Measurements from ENCODE around the gene CD109.
A peak's percentile ranks its signal among the peaks of the same experiment; 100 is the strongest.
"Not testable (repeated sequence)": the region's sequence is repeated elsewhere in the genome, so short reads cannot be mapped to it uniquely, and the experiment has no call there.

Gene CD109

DNA sequence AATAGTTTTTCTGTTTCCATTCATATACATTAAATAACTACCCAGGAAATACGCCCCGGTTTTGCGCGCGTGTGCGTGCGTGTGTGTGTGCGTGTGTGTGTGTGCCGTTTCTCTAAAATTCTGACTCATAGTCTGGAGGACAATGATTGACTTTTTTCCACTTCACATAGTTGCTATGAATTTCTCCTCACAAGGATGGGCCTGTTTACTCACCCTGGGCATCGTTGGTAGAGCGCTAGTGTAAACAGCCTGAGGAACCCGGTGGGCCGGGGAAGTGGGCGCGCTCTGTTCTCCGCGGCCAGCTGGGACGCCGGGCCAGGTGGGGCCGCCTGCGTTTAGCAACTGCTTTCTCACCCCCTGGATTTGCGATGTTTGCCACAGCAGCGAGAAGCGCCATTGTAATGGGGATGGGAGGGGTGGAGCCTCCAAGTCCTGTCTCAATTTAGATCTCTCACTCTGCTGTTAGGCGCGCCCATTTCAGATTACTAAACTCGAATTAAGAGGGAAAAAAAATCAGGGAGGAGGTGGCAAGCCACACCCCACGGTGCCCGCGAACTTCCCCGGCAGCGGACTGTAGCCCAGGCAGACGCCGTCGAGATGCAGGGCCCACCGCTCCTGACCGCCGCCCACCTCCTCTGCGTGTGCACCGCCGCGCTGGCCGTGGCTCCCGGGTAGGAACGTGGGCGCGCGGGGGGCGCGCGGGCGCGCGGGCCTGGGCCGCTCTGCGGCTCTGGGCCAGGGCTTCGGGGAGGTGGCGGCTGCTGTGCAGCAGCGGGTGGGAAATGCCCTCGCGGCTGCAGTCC is at the start of gene CD109:
Gene CD109 (plus strand): TSS at position 585 of the 803 bp plus-strand sequence. CDS start 13 bp downstream, at position 598.
- no peak for FAIRE-seq

DNA sequence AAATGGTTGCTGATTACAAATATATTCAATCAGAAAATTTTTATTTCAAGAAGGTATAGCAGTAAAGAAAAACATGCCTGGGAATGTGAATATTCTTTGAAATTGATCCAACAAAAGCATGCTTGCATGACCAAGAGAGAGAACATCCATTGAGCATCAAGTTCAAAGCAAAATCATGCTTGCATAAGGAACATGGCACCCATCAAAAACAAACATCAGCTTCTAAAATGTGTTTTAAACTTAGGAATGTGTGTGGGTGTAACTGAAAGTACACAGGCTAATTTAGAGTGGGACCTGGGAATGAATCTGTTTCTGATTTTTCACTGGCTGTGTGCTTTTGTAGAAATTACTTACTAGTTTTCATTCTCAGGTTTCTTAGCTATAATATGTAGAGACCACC is 47.8 kb upstream of the CD109 start:
- FAIRE-seq: no peak

DNA sequence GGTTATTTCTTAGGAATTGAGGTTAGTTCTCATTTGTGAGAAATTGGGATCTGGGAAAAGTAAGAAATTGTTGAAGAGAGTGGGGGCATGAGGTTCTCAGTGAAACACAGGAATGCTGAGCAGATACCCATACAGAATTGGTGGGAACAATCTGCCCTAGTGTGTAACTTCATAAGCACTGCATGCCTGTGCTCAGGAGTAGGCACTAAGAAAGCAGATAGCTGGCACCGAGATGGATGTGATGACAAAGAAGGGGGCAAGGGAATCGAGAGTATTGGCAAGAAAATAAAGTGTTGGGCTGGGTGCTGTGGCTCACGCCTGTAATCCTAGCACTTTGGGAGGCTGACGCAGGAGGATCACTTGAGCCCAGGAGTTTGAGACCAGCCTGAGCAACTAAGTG is 46.2 kb upstream of the CD109 start:
- FAIRE-seq: no peak

DNA sequence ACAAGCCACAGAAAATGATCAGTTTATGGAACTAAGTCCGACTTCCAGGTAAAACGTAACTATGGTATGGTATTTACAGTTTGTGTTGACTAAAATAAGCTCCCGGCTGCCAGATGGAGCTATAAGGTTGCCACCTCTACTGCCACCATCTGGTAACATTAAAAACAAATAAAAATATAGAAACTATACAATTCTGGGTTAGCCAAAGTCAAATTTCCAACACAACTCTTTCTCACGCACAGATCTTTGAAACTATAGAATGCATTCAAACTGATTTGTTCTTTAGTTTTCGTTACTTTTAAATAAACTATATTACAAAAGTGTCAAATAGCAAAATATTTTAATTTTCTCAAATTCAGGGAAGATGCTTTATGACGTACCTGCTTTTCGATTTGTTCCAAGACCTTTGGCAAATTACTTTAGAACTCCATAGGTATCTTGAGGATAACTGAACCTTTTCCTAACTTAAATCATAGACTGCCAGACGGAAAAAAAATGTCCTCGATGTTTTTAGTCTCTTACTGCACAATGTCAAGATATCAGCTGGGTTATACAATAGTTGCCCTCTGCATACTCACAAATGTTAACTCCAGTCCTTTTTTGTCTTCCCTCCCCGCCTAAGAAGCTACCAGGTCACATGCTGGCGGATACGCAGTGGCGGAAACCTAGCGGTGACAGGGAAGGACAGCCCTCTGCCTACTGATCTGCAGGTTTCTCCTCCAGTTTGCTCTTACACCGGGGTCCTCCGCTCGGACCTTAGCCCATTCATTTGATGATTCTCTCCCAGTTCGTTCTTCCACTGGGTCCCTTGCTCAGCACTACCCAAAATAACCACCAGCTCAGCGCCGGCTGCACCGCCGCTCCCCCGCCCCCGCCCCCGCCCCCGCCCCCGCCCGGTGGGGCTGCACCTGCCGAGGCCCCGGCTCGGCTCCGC is 43.1 kb upstream of the CD109 start:
- no peak for FAIRE-seq

DNA sequence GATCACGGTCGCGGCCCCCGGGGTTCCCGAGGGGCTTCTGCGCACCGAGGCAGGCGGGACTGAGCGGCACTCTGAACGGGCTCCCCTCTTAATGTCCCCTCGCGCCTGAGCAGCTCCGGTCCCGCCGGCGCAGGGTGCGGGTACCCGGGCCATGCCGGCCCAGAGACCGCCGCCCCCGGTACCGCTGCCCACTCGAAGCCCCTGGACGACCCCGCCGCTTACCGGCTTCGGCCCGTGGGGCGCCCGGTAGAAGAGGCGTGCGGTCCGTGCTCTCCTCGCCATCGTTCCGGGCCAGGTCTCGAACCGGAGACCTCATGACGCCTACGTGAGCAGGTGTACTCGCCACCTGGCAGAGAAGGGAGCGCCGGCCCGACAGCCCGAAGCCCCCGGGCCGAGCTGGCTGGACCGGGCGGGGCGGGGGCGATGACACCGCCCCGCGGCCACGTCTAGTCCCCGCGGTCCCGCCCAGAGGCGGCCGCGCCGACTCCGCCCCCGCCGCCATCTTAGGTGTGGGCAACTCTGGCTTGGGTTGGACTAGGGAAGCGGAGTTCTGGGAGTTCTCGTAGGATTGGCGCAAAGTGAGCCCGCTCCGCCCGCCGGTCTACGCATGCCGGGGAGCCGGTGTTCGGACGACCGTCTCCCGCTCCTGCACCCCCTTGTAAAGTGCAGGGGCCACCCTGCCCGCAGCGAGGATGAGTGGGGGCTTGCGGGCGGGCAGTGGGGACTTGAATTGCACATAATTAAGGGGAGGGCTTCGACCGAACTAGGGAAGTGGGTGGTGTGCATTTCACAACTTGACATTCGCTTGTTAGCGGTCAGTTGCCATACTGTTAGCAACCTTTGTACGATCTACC is 42.2 kb upstream of the CD109 start, which contains the start of gene SLC17A5:
Gene SLC17A5 (minus strand): TSS at position 422 of the 854 bp plus-strand sequence. CDS start 106 bp downstream, at position 316.
- no peak for FAIRE-seq

DNA sequence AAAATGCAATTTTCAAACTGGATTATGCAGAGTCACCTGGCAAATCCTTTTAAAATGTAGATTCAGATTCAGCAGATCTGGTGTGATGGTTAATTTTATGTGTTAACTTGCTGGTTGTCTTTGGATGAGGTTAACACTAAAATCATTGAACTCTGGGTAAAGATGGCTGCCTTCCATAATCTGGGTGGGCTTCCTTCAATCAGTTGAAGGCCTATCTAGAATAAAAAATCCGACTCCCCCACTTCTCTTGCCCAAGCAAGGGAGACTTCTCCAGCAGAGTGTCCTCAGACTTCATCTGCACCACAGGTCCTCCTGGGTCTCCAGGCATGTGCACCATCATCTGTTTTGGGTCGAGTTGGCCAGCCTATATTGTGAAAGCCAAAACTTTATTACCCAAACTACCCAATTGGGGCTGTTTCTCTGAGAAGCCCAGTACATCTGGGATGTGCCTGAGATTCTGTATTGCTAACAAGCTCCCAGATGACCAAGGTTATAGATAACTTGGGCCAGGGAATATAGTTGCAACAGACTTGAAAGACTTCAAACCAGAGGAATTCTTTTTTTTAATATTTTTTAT is 40.6 kb upstream of the CD109 start:
- FAIRE-seq: no peak

DNA sequence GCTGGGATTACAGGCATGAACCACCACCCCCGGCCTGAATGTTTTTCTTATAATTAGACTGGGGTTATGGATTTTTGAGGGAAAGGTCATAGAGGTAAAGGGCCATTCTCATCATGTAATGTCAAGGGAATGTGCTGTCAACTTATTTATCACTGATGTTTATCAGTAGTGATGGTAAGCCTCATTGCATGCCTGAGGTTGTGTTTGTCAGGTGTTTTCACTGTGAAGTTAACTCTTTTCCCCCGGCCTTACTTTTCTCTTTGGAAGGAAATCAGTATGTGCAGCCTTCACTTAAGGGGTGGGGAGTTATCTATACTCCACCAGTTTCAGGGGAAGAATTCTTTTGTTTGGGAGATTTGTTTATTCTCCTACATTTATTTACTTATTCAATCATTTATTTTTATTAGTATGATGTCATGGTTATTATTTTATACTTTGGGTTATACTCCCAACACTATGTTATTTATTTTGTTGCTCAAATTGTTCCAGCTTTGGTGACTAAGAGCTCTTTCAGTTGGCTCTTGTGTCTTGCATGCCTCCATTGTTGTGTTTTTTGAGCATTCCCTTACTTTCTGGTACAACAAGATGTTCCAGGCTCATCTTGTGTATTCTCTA is 39.4 kb upstream of the CD109 start:
- FAIRE-seq: no peak

DNA sequence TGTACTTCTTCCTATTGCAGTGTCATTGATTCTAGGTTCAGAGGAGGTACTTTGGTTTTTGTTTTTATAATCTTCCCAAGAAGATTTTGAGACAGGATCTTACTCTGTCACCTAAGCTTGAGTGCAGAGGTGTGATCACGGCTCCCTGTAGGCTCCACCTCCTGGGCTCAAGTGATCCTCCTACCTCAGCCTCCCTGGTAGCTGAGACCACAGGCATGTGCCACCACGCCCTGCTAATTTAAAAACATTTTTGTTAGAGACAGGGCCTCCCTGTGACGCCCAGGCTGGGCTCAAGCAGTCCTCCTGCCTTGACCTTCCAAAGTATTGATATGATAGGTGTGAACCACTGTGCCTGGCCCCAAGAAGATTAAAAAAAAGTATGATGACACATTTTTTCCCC is 38.8 kb upstream of the CD109 start:
- no peak for FAIRE-seq

DNA sequence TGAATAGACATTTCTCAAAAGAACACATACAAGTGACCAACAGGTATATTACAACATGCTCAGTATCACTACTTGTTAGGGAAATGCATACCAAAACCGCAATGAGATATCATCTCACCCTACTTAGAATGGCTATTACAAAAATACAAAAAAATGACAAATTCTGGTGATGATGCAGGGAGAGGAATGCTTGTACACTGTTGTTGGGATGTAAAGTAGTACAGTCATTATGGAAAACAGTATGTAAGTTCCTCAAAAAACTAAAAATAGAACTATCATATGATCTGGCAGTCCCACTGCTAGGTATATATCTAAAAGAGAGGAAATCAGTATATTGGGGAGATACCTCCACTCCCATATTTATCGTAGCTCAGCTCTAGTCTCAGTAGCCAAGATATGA is 31.3 kb upstream of the CD109 start:
- no peak for FAIRE-seq

DNA sequence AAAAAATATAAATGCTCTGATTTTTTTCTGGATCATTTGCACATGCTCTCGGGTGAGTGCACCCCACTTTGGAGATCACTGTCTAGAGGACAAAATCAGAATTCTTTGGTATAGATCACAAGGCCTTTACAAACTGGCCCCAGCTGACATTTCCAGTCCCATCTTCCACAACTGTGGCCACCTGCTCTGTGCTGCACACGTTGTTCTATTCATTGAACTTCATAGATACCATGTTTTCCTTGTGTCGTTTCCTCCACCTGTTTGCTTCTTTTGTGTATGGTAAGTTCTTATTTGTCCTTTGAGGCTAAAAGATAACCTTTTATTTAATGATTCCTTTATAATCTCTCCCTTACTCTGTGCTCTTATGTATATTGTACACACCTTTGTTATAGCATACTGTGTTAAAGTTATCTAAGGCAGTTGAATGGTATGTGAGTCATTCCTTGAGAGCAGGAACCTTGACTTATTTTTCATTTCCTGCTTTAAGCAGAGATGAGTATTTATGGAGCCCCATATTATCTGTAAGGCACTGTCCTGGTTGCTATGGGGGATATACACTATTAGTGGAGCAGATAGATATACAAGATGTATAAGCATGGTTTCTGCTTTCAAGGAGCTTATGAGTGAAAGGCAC is 30.2 kb upstream of the CD109 start:
- no peak for FAIRE-seq

DNA sequence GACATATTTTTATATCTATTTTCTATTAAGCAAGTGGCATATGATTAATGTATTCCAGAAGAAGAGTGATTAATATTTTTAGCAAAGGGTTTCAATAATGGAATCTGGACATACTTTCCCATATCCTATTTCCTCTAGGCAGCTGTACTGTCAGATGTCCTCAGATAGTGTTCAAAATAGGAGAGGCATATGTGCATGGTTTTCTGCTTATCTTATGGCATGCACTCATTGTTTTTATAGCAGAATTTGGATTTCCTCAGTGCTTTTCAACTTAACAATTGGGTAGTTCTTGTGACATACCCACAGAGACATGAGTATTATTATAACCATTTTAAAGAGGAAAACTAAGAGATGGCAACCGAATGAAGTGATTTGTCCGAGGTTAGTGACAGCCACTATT is 29.6 kb upstream of the CD109 start:
- FAIRE-seq: no peak

DNA sequence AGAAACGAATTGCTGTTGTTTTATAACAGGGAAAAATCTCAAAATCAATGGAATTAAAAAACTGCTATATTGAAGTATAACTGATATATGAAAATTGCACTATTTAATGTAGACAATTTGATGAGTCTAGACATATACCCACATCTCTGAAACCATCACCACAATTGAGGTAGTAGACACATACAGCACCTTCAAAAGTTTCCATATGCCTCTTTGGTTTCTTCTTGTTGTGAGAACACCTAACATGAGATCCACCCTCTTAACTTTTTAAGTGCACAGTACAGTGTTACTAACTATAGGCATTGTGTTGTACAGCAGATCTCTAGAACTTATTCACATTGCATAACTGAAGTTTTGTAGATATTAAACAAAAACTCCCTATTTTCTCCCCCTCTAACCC is 28.2 kb upstream of the CD109 start:
- no peak for FAIRE-seq

DNA sequence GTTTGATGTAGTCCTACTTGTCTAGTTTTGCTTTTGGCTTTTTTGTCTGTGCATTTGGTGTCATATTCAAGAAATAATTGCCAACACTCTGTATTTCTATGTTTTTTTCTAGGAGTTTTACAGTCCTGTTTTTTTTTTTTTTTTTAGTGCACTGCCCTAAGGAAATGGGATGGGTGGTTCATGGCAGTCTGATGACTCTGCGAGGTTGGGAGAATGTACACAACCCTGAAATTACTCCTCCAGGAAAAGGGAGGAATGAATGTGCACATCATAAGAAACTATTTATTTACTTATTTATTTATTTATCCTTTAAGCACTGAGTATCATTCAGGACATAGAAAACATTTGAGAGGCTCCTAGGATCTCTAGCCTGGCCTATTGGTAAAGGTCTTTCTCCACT is 27.0 kb upstream of the CD109 start:
- no peak for FAIRE-seq

DNA sequence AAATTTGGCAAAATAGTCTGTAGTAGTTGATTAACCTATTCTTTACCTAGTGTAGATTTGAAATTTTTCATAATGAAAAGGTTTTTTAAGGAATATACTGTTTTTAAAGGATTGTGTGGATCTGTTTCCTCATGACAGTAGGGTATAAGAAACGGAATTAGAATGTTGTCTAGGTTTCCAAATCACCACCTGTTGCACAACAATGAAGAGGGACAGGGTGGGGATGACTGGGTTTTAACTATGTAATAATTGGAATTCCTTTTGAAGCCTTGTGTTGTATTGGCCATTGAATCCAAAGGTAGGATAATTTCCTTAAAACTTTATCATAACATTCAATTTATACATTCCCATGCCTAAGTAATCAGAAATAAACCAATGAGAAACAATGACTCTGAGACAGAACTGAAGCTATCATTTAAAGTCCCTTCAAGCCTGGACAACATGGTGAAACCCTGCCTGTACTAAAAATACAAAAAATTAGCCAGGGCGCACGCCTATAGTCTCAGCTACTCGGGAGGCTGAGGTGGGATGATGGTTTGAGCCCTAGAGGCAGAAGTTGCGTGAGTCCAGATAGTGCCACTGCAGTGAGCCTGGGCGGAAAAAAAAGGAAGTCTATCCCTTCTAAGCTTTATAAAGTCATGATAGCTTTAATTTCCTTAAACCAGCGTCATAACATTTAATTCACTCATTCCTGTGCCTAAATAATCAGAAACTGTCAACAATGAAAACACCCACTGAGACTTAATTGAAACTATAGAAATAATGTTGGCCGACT is 23.9 kb upstream of the CD109 start:
- no peak for FAIRE-seq

DNA sequence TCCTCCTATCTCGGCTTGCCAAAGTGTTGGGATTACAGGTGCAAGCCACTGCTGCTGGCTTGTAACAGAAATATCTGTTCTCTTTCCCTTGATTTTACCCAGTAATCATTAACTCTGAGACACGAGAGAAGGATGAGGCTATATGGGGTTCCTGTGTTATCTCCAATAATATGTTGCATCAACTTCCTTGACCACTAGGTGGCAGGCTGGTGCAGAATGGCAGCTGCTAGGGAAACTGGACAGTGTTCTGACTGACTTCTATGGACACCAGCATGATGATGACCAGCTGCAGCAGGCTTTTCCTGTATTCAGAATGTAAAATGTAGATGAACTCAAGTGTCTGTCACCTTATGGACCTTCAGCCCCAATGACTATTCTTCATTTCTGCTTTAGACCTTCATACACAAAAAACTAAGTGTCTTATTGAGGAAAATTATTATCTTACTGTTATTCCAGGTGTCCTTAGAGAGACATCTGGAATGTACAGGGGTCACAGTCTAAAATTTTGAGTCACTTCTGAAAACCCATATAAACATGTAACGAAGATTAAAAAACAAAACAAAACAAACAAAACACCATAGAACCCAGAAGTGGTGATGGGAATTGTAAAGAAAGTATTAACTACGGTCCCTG is 20.4 kb upstream of the CD109 start:
- FAIRE-seq: peak; percentile 64

DNA sequence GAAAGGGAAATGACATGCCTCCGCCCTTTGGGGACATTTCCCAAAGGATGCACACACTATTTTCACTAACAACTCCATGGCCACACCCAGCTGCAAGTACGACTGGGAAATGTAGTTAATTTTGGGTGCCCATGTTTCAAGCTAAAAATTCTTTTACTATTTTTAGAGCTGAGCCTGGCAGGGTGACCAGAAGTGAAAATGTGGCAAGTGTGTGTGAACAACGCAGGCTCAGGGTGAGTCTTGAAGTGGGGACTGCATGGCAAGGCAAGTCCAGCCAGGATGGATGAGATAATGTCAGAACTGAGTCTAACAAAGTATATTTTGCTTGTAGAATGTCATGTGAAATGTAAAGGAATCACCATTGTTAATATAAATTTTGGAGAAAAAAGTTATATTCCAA is 17.0 kb upstream of the CD109 start:
- no peak for FAIRE-seq

DNA sequence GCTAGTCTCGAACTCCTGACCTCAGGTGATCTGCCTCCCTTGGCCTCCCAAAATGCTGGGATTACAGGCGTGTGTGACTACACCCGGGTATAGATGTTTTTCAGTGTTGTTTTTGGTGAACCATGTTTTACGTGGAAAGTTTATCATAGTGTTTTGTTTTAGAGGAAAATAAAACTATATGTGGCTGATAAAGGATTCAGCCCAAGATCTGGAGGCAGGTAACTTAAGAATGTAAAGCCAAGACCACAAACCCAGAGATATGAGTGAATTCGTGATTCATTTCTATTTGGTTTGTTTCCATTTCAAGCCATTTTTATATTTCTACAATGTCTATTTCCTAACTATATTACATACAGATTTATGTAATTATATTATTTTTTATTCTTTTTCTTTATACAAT is 16.2 kb upstream of the CD109 start:
- not testable (repeated sequence) for FAIRE-seq

DNA sequence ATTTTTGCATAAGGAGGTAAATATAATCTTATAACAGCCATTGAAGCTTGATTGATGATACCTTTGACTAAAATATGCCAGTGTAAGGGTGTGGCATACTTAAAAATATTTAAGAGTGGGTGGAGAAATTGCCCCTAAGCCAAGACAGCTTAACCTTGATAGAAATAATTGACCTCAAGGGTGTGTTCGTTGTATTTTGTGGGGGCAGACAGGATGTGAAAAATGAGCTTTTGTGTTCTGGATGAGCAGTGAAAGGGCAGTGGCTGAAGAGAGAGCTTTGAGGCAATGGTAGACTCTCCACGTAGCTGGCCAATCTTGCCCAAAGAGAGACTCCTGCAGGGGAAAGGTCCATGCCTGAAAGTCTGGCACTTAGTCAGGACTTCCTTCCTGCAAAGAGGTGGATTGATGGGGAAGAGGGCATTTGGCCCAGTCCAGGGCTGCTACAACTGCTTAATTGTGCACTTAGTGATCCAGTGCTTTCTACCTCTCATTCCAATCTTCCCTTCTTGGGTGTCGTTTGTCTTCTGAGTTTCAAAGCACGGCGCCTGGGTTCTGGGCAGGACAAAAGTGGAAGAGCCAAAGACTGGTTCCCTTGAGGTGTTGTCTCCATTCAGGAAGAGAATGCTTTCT is 15.6 kb upstream of the CD109 start:
- no peak for FAIRE-seq

DNA sequence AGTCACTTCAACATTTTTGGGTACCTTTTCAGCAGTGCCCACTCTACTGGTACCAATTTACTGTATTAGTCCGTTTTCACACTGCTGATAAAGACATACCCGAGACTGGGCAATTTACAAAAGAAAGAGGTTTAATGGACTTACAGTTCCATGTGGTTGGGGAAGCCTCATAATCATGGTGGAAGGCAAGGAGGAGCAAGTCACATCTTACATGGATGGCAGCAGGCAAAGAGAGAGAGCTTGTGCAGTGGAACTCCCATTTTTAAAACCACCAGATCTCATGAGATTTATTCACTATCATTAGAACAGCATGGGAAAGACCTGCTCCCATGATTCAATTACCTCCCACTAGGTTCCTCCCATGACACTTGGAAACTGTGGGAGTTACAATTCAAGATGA is 12.4 kb upstream of the CD109 start:
- FAIRE-seq: not testable (repeated sequence)

DNA sequence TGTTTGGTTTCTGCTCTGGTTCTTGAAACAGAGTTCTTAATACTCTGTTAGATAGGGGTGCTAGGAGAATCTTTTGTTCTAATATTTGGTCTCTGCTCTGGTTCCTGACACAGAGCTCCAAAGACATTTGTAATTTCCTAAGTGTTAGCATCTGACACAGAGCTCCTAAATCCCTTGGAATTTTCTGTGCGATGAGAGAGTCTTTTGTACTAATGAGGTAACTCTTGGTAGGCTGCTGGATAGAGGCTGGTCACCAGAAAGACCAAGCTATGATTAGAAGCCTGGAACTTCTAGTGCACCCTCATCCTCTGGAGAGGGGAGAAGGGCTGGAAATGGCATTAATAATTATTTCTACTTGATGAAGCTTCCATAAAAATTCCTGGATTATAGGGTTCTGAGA is 7.7 kb upstream of the CD109 start:
- no peak for FAIRE-seq
